K562 (cell line): ENCODE measurements around the gene CDK14.

ENCODE experiments used
- CBX1 ChIP-seq: sonication (generic); IDR thresholded peaks from 2 replicates; pipeline ENCODE4 v1.6.1; 2016; ENCODE audit warnings: antibody characterized with exemption, low read depth, mild to moderate bottlenecking
- GABPA ChIP-seq: fragments of 200-800 bp; sonication (Bioruptor generic); conservative IDR thresholded peaks from 2 replicates; pipeline ENCODE4 v1.6.1; 2016; ENCODE audit warnings: low read depth, missing genetic modification characterization, missing compliant biosample characterization
- HNRNPUL1 ChIP-seq: fragments of 200-400 bp; formaldehyde crosslinking; IDR thresholded peaks from 2 replicates; pipeline ENCODE4 v1.6.1; 2017; ENCODE audit warnings: low read length
- ZBED1 ChIP-seq: IDR thresholded peaks from 2 replicates; pipeline ENCODE4 v1.6.1; 2014

DNA sequence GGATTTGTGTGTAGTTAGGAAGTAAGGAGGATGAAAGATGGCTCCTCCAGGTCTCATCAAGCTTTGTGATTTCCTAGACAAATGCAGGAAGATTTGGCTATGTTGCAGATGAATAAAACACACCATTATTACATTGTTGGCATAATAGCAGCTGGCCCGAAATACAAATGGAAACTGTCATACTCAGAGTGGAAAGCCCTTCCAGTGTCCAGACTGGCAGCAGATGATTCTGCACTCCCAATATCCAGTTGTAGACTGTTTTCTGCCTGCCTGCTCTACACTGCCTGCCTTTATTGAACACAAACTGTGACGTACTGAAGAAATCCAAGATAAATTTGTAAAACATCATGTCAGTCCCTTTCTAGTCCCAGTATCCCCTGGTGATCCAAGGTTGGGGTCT, 568.4 kb downstream of the CDK14 start:
- TF ChIP-seq ZBED1, result no peak
- TF ChIP-seq GABPA (tag), result no peak
- TF ChIP-seq HNRNPUL1, result no peak
- no peak for TF ChIP-seq CBX1
